GM12874 (cell line): ENCODE results near the gene ABLIM2.

Experiments
- CTCF ChIP-seq: IDR thresholded peaks from 2 replicates; pipeline ENCODE4 v1.5.1; 2011; ENCODE audit warnings: low read depth, mild to moderate bottlenecking, control low read depth, low read length, moderate library complexity; ENCODE audit not compliant: insufficient read depth

The ABLIM2 gene

GRCh38 chr4:8030121-8030781, 128.4 kb downstream of the ABLIM2 start:
- TF ChIP-seq CTCF: no peak

GRCh38 chr4:8029689-8030088, 128.9 kb downstream of the ABLIM2 start:
- no peak for TF ChIP-seq CTCF

- TF ChIP-seq CTCF: no peak
These were observed 129.6 kb downstream of the ABLIM2 start for GRCh38 chr4:8028884-8029568.

GRCh38 chr4:8028368-8028767, 130.2 kb downstream of the ABLIM2 start:
- no peak for TF ChIP-seq CTCF

GRCh38 chr4:8026453-8026852, 132.2 kb downstream of the ABLIM2 start:
- TF ChIP-seq CTCF: no peak

GRCh38 chr4:8025668-8026067, 132.9 kb downstream of the ABLIM2 start:
- TF ChIP-seq CTCF: no peak

- no peak for TF ChIP-seq CTCF
These were observed 134.4 kb downstream of the ABLIM2 start for GRCh38 chr4:8024073-8024786.
